ENCODE data around the gene NDC80. TPM values are rescaled to one million over a fixed set of nuclear protein-coding genes. Genes with fewer than 3 reads are reported as not detected.
A peak's percentile ranks its signal among the peaks of the same experiment; 100 is the strongest.
"Not testable (repeated sequence)": the region's sequence is repeated elsewhere in the genome, so short reads cannot be mapped to it uniquely, and the experiment has no call there.

NDC80 gene
- total RNA-seq, 1 experiment from 2014 or later = 99.5 TPM

DNA sequence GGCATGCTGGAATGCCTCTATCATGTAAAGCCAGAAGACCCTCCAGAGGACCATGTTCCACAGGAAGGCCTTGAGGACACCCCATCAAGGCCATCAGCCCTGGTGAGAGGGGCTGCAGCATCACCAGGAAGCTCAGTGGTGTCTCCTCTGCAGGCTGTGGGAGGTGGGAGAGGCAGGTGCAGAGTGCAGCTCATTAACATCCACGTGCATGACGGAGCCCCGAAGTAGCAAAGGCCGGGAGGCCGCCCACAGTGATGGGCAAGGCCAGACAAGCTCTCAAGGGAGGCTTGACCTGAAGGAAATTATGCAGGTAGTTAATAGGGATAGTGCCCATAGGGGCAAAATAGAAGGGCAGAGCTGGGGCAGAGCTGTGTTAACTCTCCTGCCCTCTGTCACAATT, 53.9 kb downstream of the NDC80 start:
- no peak for DNase-seq (ENCODE audit: low read depth)

DNA sequence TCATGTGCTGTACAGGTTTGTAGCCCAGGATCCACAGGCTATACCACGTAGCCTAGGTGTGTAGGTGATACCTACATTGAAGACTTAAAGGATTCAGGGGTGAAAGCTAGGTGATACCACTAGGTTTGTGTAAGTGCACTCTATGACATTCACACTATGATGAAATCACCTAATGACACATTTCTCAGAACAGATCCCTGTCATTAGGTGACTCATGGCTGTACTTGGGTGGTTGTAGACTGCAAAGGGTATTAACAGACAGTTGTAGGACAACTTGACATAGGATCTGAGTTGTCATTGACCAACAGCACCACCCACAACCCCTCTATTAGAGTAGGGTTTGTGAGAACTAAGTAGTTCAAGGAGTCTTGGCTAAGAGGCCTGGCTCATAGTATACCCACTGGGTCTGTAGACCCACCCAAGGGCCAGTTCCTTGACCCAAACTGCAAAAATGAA, 56.5 kb downstream of the NDC80 start:
- DNase-seq (ENCODE audit: low read depth) = peak; percentile 35

DNA sequence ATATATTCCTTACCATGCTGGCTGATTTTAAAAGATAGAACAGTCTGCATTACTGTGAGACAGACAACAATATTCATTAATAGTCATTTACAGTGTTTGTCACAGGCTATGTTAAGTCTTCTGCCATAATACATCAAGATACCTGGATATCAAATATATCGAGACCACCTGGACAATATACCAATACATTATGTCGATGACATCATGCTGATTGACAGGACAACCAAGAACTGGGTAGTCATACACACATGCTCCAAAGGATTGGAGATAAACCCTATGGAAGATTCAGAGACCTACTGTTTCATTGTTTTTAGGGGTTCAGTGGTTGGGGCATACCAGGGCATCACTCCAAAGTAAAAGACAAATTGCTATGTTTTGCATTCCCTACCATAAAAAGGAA, 57.6 kb downstream of the NDC80 start:
- DNase-seq (ENCODE audit: low read depth) = no peak

DNA sequence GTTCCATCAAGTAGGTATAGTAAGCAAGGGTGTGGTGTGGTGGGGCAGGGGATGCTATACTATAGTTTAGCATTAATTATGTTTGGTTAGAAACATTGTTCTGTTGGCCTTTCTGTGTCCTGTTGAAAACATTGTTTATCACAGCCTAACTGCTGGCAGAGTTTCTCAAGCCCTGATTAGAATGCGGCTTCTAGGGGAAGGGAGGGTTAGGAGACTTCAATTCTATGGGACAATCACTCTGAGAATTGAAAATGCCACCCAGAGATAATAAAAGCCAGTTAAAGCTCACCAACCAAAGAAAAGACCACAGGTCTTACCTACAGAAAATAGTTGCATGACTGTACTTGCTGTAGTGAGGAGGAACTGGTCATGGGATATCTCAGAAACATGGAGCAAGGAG, 64.2 kb downstream of the NDC80 start:
- no peak for DNase-seq (ENCODE audit: low read depth)

DNA sequence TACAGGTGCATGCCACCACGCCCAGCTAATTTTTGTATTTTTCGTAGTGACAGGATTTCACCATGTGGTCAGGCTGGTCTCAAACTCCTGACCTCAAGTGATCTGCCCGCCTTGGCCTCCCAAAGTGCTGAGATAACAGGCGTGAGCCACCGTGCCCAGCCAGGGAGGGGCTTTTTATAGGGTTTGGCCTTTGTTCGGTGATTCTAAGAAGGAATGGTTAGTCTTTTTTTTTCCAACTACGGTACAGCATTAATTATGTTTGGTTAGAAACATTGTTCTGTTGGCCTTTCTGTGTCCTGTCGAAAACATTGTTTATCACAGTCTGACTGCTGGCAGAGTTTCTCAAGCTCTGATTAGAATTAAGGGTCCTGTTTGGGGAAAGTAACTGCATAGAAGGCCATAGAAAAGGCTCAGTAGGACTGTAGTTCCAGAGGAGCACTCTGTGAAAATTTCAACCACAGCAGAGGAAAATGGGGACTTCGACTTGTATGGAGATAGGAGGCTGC, 64.8 kb downstream of the NDC80 start:
- no peak for DNase-seq (ENCODE audit: low read depth)

DNA sequence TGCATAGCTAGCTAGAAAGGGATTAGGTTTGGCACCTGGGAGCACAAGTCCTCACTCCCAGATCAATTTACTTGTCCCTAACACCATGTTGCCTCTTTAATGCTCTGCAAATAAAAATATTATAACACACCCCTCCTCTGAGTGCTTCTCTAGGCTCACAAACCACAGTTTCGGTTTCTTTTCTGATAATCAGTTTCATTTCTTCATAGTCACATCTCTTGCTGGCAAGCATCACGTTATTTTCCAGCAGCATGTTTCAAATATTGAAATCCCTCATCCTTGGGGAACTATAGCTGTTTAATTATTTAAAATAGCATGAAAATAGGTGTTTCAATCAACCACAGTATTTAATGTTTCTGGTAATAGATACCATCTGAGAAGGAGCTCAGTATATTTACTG, 70.3 kb downstream of the NDC80 start:
- DNase-seq (ENCODE audit: low read depth) = peak; percentile 34

DNA sequence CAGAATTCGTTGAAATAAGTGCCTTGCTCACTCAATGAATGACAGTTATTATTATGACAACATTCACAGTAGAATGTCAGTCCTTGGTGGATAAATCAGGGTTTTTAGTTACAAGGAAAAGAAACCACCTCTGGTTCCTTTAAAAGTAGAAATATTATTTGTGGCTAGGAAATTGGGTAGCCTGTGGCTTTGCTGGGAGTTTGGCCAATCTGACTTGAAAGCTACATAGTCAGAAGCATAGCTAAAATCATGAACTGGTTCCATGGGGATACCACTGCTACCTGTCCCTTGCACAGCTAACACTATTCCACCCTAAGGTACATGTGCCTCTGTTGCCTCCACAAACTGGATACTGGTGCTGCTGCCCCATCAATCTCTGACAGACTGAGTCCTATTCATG, 71.4 kb downstream of the NDC80 start:
- DNase-seq (ENCODE audit: low read depth) = no peak

DNA sequence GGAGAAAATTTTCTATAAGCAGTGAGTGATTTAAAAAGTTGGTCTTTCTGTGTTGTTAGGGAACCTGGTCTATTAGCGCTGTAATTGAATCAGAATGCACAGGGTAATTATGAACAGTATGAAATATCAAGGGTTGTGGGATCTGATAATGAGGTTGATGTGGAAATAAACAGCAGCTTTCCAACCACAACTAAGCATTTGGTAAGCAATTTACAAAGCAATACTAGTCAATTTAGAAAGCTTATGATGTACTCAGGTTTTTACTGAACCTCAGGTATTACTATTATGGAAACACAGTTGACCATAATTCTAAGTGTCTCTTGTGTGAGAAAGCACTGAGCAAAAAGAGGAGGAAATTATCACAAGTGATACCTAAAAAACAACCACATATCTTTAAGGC, 73.2 kb downstream of the NDC80 start:
- no peak for DNase-seq (ENCODE audit: low read depth)

DNA sequence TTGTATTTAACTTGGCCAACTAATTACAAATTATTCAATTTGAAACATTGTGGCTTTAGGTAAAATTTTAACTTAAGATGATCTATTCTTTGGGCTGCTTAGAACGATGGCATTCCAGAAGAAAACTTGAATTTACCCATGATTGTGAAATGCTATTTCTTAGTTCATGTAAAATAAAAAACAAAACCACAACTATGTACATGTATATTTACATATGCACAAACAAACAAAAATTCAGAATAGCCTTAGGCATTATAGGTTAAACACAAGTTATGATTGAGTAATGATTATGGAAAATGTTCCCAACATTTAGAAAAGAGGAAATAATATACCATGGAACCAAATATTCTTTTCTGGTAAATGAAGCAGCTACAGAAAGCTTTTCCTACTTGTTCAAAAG, 80.6 kb downstream of the NDC80 start:
- DNase-seq (ENCODE audit: low read depth) = no peak

DNA sequence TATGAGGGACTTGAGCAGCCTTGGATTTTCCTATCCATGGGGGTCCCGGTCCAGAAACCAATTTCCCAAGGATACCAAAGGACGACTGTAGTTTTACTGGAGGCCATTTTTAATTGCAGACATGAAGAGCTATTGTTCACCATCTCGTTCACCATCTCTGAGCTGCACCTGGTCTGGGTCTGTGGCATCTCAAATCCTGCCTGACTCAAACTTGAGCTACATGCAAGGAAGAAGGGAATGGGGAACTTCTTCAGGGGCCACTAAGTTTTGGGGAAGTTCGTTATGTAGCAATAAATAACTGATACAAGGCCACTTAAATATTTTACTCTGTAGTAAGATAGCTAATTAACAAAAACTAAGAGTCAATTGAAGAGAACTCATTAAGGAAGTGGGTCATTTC, 82.1 kb downstream of the NDC80 start:
- DNase-seq (ENCODE audit: low read depth) = no peak

DNA sequence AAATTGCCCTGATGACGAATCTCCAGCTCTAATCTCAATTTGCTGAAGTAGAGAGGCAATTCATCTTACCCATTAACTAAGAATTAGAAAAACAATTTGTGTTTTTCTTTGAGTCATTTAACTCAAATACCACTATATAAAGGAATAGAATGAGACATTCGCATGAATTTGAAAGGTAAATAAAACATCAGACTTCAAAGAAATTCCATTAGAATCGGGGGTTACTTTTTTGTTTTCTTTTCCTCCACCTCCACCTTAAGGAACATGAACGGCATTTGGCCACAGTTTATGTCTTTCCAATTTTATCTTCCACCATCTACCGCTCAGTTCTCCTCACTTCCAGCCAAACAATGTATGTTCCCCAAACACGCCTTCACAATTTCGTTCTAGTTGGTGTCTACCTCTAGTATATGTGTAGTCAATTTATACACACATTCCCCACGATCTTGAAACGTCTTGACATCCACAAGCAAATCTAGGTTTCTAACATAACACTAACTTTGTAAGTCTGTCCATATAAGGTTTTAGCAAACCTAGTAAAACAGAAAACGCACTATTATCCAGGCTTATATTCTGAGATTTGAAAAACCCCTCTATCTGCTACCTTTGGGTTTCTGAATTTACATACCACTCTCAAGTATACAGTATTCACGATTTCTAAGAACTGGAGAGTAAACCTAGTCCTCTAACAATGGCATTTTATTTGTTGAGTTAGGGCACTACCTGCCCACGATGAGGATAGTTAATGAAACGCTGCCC, 83.0 kb downstream of the NDC80 start:
- no peak for DNase-seq (ENCODE audit: low read depth)

DNA sequence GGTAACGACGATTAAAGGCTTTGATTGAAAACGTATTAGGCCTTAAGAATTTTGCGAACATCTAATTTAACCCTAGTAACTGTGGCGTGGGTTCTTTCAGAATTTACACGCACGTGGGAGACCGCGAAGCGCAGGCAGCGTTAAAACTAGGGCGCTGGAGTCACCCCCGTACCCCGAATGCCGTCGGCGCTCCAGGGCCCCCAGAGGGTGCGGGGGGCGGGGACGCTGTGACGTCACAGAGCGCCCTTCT, 83.5 kb downstream of the NDC80 start:
- DNase-seq (ENCODE audit: low read depth) = no peak

DNA sequence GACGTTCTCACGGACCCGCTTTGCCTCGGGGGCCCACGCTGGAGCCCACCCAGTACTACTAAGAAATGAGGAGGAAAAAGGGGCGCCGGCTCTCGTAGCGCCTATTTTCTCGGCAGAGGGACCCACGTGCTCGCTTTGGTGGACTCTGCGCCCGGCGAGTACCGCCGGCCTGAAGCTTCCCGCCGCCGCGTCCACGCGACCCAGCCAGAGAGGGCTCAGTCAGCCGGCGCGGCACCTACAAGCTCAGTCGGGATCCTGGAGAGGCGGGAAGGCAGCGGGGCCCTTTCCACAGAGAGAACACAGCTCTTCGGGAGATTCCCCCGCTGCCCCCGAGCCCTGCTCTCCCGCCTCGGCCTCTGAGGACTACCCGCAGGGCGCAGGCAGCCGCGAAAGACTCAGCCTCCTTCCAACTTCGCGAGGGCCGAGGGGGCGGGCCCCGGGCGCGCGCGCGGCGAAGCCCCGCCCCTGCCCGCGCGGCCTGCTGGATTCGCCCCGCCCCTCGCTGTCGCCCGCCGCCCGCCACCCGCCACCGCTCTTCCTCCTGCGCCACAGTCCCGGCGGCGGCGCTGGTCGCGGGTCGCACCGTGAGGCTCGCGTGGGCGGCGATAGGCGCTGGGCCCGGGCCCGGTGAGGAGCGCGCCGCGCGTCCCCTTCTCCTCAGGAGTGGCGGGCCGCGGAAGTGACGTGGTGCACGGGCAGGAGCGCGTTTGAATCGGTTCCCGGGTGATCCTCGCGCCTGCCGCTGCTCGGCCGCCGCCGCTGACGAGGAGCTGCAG, 84.0 kb downstream of the NDC80 start, which contains the start of gene SMCHD1:
Gene SMCHD1, plus strand, starts transcription at position 549 of the 776 bp plus-strand sequence. CDS start 350 bp downstream, outside the sequence.
- peak; percentile 75 for DNase-seq (ENCODE audit: low read depth)

DNA sequence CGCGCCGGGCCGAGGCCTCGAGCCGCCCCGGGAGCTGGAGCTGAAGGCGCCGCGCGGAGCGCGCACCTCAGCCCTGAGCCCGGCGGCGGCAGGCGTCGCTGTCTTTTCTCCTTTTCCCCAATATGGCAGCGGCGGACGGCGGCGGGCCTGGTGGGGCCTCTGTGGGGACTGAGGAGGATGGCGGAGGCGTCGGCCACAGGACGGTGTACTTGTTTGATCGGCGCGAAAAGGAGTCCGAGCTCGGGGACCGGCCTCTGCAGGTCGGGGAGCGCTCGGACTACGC, 84.5 kb downstream of the NDC80 start:
- DNase-seq (ENCODE audit: low read depth) = no peak

DNA sequence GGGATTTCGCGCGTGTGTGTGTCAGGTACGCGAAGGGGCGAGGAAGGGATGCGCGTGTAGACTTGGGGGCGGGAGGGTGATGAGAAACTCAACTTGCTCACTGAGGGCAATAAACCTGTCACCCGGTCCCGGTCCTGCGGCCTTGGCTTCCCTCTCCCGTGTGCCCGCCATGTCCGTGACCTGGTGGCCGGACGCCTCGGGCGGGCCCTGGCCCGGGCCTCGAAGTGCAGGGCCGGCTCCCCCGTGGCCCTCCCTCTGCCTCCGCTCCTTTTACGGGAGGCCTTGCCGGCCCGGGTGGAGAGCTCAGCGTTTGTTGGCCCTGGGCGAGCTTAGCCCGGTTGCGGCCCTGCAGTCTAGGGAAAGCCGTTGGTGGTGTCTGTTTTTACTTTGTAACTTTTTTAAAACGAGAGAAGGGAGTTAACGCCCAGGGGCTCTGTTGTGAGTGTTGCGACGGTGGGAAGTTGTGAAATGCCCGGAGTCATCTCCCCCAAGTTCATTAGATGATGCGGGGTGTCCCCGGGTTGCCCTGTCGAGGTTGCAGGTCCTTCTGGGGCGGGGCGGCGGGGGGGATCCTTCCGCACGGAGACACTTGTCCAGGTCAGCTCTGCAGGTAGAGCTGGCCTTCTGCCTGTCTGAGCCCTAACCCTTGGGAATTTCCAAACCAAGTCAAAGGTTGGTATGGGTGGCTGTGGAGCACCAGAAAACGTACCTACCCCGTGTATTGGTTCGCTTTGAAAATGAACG, 85.1 kb downstream of the NDC80 start:
- peak; percentile 37 for DNase-seq (ENCODE audit: low read depth)

DNA sequence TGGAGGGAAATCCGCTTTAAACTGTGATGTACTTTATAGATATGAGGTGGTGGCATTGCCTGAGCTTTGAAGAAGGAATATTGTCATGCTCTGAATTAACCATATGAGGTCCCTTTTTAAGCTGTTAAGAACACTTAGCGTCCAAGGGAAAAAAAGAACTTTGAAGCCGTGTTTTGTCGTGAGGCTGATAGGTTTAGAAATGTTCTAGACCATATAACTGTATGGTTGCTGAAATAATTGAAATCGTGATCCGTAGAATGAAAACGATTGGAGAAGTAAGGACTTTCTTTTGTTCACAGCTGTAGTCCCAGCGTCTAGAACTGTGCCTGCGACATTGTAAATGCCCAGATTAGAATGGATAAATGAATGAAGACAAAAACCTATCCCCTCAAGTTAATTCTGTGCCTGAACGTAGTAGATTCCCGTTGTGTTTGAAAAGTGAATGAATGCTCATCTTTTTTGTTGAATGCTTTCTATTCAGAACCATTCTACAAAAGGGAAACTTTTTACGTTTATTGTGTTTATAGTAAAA, 85.7 kb downstream of the NDC80 start:
- peak; percentile 1 for DNase-seq (ENCODE audit: low read depth)

DNA sequence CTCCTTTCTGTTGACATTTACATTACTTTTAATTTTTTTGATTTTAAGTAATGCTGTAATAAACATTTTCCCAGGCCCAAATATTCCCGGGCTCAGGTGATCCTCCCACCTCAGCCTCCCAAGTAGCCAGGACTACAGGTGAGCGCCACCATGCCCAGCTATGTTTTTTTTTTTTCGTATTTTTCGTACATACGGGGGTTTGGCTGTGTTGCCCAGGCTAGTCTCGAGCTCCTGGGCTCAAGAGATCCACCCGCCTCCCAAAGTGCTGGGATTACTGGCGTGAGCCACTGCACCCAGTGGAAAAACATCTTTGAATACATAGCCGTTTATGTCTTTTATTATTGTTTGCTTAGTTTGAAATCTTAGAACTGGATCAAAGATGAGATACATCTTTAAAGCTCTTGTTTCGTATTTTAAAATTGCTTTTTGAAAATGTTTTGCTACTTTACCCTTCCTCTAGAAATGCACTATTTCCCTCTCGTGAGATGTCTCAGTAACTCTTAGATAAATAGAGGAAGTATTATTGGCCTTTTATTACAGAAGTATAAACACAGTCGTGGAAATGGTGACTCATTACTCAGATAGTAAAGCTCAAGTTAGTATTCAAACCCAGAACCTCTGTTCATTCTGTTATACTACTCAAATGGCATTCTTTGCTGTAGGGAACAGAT, 86.6 kb downstream of the NDC80 start:
- peak; percentile 66 for DNase-seq (ENCODE audit: low read depth)

DNA sequence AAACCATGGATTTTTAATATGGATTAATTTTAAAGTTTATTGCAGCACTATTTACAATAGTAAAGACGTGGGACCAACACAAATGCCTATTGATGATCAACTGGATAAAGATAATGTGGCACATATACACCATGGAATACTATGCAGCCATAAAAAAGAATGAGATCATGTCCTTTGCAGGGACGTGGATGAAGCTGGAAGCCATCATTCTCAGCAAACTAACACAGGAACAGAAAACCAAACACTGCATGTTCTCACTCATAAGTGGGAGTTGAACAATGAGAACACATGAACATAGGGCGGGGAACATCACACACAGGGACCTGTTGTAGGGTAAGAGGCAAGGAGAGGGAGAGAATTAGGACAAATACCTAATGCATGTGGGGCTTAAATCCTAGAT, 89.5 kb downstream of the NDC80 start:
- not testable (repeated sequence) for DNase-seq (ENCODE audit: low read depth)

DNA sequence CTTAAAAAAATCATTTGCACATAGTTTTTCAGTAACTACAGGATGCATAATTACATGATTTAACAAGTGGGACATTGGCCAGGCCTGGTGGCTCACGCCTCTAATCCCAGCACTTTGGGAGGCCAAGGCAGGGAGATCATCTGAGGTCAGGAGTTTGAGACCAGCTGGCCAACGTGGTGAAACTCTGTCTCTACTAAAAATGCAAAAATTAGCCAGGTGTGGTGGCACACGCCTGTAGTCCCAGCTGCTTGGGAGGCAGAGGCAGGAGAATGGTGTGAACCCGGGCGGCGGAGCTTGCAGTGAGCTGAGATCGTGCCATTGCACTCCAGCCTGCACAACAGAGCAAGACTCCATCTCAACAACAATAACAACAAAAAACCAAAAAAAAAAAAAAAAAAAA, 90.9 kb downstream of the NDC80 start:
- DNase-seq (ENCODE audit: low read depth) = not testable (repeated sequence)

DNA sequence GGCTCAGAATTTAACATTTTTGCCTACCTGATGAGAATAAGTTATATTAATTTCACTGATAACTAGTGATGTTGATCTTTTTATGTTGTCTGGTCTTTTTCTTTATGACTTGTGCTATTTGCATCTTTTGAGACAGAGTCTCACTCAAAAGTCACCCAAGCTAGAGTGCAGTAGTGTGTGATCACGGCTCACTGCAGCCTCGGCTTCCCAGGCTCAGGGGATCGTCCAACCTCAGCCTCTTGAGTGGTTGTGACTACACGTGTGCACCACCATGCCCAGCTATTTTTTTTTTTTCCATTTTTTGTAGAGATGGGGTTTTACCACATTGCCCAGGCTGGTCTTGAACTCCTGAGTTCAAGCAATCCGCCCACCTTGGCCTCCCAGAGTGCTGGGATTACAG, 91.6 kb downstream of the NDC80 start:
- no peak for DNase-seq (ENCODE audit: low read depth)
